Fibroblast of skin of right quadriceps (primary cell): ENCODE measurements around the gene CD300LD.
"Not testable (repeated sequence)": the region's sequence is repeated elsewhere in the genome, so short reads cannot be mapped to it uniquely, and the experiment has no call there.

Source experiments
- DNase-seq: peaks from one replicate; pipeline ENCODE4 v3.0.0-alpha.2; 2013

CD300LD gene

DNA sequence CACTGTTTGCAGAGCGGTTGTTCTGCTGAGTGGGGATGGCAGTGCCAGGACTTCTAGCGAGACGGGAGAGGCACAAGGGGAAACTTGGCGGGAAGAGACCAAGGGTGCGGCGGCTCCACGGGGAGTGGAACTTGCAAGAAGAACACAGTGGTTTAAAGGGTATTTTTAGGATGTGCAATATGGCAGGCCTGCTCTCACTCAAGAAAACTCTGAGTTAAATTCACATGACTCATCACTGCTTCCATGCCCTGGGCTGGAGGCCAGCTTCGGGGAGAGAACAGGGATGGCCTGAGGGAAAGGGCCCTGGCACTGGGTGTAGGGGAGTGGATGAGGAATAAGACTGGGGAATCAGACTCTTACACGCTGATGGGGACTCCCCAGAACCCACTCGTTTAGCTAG lies 13.3 kb upstream of the CD300LD start:
- DNase-seq, result peak; percentile 44

DNA sequence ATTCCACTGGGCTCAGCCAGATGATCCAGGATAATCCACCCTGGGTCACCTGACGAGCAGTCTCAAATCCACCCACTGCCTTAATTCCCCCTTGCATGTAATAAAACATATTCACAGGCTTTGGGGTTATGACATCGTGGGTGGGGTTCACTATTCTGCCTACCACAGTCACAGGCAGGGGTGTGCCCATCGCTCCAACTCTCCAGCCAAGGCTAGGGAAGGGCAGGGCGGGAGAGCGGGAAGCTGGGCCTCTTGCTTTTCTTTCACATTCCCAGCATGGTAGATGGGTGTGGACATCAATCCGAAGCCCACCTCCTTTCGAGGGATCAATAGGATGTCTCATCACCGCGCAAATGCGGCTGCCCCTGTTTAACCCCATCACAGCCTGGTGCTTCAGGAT lies 12.7 kb upstream of the CD300LD start:
- no peak for DNase-seq

DNA sequence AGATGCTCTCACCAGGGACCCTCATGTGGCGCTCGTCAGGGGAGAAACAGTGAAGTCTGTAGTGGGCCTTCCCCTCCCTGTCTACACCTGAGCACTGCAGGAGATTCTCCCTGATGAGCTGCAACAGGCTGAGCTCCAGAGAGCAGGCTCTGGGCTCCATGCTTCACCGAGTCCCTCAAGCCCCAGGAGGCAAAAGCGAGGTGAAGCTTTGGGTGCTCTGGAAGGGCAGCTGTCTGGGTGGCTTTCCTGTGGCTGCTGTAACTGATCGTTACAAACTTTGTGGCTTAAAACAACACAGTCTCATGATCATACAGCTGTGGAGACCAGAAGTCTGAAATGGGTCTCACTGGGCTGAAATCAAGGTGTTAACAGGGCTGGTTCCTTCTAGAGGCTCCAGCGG lies 12.1 kb upstream of the CD300LD start:
- DNase-seq, result no peak

DNA sequence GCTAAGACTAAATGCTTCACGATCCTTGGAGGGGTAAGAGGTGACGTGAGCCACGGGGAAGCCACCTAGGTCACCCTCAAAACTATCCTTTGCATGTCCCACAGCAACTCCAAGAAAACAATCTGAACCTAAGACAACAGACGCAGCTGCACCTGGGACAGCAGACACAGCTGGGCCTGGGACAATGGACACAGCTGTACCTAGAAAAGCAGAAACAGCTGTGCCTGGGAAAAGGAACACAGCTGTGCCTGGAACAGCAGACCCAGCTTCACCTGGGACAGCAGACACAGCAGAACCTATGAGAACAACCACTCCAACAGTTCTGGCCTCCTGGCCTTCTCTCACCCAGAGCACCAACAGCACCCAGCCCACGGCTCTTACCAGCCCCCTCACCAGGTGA lies 11.7 kb upstream of the CD300LD start:
- DNase-seq, result no peak

DNA sequence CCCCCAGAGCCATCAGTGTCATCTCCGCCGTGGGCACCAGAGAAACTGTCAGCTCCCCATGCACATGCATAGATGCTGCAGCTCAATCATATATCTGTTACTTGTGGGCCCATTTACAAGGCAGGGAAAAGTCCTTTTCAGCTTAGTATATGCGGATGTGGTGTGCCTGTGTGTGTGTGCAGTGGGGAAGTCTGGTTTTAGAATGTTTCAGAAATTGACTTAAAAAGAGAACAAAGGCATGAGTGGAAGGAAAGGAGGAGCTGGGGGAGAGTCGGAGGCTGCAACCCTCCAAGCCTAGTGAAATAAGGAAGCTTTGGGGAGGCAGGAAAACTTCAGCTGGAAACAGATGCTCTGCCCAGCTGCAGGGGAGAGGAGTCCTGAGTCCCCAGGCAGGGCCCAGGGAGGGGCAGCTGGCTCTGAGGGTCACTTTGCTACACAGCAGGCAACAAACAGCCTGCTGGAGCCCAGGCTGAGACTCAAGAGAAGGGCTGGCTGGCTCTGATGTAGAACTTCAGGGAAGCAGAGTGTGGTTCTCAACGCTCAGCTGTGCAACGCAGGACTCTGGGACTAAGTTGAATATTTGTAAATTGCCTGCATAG lies 11.1 kb upstream of the CD300LD start:
- no peak for DNase-seq

DNA sequence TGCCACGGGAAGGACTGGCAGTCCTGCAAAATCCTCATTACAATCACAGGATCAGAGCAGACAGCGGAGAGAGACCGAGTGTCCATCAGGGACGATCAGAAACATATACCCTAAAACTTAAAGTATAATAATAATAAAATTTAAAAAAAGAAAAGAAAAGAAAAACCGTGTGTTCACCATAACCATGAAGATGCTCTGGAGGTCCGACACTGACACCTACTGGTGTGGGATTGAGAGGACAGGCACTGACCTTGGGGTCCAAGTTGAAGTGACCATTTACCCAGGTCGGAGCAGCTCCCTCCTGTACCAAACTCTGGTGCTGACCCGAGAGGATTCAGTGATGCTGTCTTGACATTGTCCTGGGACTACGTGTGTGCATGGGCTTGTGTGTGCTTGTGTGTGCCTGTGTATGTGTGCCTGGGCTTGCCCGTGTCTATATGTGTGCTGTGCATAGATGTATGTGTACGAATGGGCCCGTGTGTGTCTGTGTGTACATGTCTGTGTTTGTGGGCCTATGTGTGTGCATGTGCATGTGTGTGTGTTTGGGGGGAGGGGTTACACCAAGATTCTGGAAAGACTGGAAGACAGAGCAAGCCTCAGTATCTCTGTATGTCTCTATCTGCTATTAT lies 10.0 kb upstream of the CD300LD start:
- peak; percentile 3 for DNase-seq

DNA sequence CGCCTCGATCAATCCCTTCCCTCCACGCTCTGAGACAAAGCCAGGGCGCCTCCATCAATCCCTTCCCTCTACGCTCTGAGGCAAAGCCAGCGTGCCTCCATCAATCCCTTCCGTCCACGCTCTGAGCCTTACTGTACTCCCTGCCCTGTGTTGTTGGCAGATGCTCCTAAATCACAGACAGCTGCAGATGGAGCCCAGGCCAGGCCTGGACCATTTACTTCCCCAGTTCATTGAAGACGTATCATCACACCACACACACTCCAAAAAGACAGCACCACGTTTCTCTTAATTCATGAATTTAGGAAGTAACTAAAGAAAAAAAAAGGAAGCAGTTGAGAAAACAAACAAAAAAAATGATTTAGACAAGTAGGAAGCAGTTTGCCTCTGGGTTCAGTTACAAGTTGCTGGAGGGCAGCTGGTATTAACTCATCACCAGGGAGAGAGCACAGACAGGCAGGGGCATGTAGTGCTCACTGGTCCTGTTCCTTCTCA lies 7.4 kb upstream of the CD300LD start:
- DNase-seq, result no peak

DNA sequence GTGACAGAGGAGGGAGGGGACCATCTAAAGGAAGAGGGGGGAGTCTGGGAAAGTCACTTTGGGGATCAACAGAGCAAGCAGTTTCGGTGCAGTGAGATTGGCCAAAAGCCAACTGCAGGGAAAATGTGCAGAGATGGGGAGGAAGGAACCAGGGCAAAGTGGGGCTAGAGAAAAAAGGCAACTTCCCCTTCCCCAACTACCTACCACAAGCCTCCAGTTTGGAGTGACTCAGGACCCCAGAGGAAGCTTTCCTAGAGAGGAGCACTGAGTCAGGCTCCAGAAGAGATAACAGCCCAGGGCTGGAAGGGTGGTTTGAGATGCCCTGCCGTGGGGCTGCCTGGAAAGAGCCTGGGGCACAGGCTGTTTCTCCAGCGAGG lies 6.9 kb upstream of the CD300LD start:
- DNase-seq, result no peak

DNA sequence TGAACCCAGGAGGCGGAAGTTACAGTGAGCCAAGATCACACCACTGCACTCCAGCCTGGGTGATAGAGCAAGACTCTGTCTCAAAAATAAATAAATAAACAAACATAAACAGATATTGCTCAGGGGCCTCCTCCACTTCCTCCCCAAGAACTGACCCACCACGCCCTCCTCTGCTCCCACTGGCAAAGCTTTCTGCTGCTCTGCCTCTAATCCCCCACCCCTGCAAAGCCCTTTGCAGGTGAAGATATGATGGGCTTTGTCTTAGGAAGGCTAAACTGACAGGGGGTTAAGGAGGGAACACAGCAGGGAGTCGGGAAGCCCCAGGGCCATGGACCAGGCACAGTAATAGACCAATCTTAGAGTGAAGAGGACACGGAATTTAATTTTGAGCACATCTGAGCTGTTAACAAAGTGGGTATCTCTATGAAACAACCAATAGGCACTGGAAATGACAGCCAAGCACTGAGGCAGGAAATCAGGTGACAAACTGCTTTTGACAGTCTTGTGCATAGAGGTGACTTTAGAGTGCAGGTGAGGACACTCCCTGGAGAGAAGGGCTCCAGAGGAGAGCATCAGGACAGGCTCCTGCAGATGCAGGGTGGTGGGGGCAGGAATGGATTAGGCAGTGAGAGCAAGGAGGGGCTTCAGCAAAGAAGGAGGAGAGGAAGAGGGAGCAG lies 6.4 kb upstream of the CD300LD start:
- no peak for DNase-seq

DNA sequence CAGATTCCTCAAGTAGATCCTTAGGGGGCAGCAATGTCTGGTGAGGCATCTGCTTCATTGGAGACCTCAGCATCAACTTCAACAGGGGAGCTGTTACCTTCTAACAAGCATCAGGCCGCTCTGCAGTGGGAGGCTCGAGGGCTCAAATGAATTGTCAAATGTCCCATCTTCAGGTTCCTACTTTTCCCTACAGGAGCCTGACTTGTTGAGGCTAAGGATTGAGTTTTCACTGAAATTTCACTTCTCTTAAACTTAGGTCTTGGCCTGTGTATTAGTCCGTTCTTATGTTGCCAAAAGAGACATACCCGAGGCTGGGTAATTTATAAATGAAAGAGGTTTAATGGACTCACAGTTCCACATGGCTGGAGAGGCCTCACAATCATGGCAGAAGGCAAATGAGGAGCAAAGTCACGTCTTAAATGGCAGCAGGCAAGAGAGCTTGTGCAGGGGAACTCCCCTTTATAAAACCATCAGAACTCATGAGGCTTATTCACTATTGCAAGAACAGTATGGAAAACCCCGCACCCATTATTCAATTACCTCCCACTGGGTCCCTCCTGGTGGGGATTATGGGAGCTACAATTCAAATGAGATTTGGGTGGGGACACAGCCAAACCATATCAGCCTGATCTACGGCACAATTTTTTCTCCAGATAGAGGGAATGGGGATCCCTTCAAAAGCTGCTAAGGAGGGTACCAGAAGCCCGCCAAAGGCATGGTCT lies 5.1 kb upstream of the CD300LD start:
- DNase-seq, result no peak

DNA sequence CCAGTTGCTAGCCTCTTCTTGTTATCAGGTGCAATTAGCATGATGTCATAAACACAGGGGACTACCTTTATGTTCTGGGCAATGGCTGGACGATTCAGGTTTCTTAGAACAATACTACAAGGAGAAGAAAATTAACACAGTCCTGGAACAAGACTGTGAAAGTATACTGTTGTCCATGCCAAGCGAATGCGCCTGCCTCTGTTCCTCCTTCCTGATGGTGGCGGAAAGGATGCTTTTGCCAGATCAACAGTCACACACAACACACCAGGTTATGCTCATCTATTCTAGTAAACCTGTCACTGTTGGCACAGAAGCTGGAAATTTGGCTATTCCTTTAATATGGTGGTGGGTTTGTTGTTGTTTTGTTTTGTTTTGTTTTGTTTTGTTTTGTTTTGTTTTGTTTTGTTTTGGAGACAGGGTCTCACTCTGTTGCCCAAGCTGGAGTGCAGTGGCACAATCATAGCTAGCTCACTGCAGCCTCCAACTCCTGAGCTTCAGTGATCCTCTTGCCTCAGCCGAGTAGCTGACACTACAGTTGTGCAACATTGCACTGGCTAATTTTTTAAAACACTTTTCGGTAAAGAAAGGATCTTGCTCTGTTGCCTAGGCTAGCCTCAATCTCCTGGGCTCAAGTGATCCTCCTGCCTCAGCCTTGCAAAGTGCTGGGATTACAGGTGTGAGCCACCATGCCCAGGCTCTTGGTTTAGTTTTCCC lies 3.1 kb upstream of the CD300LD start:
- DNase-seq, result no peak

DNA sequence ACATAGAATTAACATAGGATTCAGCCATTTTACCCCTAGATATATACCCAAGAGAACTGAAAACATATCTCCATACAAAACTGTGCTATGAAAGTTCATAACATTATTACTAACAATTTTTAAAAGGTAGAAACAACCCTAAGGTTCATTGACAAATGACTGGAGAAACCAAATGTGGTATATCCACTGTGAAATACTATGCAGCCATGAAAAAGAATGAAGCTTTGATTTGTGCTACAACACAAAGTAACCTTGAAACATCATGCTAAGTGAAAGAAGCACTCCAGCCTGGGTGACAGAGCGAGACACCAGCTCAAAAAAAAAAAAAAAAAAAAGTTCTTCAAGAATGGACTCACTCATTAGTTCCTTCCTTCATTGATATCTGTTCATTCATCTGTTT lies 580 bp downstream of the CD300LD start:
- no peak for DNase-seq

DNA sequence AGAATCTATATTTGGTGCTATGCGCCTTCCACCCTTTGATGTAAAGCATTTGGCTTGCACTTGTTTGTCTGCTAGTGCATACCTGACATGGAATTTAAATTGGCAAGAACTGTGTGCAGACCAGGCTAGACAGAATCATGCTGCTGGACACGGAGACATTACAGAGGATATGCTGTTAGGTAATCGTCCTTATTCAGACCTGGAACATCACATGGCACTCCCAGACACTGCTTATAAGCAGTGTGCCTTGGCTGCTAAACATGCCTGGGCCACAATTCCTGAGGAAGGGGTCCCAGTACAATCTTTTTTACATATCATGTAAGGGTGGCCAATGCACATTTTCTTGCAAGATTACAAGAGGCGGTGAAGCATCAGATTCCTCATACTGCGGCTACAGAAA lies 6.4 kb downstream of the CD300LD start:
- DNase-seq, result no peak

DNA sequence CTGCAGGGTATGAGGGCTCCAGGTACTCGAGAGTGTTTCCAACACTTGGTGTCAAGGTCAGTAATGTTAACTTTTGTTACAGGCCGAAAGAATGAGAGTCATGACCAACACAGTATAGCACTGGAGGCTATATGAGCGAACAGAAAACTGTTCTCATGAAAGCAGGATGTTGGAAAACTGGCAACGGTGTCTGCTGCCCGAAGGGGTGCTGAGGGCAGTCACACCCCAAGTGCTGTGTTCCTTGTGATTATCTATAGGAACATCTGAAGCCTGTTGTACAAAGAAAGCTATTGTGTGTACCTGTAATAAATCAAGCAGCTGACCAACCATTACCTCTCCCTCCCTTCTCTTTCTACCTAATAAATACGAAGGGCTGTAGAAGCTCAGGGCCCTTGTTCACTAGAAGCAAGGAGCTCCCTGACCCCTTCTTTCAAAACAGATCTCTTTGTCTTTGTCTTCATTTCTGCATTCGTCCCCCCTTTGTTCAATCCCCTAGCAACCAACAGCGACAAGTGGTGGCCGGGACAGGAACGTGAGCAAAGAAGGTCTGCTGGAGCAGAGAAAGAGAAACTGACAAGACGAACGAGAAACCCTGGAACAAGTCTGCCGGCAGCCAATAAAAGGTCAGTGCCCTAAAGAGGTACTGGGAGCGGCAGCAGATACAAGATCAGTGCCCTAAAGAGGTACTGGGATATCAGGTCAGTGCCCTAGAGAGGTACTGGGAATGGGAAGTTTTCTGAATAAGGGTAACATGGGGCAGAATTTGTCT lies 7.6 kb downstream of the CD300LD start:
- DNase-seq, result no peak

DNA sequence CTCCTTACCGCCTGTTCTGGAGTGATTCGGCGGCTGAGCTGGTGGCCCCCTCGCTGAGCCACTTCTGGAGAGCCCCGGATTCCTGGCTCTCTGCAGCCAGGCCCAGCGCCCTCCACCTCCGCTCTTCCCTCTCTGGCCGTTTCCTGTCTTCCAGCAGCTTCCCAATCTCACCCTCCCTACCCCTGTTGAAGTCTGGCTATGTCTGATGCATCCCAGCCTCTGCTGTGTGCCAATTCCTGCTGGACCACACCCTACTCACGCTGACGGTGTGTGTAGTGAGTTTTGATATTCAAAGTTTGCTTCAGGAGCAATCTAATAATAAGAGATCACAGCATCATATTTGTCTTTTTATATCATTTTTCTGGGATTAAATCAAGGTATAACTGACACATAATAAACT lies 9.4 kb downstream of the CD300LD start:
- no peak for DNase-seq

DNA sequence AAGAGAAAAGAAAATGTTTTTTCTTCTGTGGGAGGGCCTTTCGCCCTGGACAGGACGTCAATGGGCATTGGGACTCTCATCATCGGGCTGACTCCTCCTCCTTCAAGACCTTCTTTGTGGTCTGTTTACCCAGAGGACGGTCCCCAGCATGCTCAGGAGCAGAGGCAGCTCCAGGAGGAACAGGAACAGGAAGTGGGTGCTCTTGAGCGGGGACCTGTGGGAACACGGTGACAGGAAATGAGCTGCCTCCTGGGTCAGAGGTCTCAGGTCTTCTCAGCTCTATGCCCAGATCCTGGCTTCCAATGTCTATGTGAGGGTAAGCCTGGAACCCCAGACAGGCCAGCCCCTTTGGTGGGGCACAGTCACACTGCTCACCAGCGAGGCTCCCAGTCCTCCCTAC lies 12.2 kb downstream of the CD300LD start:
- DNase-seq, result no peak

DNA sequence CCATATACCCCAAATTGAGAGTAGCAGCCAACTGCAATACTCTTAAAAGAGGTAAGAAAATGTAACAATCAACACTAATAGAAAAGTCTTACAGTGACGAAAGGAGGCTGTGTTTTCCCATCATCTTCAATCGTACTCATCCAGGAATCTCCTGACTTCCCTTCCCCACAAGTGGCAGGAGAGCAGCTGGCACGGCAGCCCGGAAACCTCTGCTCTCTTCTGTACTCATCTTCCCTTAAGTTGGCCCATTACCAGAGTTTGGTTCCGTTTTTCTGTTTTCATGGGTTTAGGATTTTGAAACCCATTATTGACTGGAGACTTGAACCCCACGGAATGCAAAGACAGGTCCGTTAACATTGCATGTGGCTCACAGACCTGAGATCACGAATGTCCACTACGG lies 13.1 kb downstream of the CD300LD start:
- DNase-seq, result no peak

DNA sequence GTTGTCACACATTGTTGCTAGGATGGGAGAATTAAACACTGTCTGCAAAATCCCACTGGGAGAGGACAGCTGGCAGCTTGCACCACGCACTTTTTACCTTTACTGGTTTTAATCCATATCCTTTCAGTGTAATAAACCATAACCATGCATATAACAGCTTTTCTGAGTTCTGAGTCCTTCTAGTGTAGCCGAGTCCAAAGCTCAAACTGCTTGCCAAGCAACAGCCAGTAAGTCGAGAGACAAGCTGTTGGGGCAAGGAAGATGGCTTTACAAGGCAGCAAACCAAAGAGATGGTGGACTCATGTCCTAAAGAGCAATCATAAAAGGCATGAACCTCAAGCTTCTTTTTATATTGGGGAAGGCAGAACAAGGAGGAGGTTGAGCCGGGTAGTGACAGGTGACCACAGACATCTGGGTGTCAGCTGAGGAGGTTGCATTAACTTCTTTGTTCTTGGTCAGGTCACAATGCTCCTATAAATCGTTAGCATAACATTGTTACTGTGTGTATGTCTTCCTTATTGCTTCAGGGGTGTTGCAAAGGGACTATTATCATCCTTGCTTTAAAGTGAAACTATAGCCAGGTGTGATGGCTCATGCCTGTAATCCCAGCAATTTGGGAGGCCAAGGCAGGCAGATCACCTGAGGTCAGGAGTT lies 17.5 kb downstream of the CD300LD start:
- no peak for DNase-seq

DNA sequence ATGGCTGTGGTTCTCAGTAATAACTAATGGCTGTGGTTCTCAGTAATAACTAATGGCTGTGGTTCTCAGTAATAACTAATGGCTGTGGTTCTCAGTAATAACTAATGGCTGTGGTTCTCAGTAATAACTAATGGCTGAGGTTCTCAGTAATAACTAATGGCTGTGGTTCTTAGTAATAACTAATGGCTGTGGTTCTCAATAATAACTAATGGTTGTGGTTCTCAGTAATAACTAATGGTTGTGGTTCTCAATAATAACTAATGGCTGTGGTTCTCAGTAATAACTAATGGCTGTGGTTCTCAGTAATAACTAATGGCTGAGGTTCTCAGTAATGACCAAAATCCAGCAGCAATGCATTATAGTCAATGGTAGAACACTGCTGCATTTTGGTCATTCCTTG lies 18.4 kb downstream of the CD300LD start:
- not testable (repeated sequence) for DNase-seq

DNA sequence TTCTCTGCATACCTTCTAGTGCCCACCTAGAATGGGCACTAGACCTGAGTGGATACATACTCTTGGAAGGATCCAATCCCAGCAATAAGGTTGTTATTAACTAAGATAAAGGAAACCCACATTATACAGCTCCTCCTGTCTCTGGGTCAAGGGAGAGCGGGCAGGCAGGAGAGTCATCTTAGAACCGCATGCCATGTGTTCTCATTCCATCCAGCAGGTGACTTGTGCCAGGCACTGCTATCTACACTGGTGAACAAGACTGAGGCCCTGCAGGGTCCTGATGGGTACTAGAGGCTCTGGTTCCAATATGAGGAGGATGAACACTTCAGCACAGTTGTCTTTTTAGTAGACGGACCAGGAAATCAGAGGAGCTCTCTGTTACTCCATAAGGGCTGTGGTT lies 18.9 kb downstream of the CD300LD start:
- no peak for DNase-seq

DNA sequence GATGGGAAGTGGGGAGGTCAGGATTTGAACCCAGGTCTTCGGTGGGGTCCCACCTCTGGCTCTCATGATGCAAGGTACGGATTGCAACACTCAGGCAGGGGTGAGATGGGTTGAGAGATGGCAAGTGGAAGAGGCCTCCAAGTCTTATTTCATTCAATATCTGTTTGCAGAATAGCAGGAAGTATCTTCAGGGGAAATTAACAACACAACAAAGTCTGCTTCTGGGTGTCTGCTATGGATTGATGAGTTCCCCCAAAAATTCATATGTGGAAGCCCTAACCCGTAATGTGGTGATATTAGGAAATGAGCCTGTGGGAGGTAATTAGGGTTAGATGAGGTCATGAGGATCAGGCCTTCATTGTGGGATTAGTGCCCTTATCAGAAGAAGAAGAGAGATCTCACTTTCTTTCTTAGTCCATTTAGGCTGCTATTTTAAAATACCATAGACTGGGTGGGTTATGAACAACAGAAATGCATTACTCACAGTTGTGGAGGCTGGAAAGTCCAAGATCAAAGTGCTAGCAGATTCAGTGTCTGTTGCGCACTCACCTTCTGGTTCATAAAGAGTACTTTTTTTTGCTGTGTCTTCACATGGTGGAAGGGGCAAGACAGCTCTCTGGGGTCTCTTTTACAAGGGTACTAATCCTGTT lies 20.3 kb downstream of the CD300LD start:
- DNase-seq, result no peak
